KBM-7 (cell line): ENCODE data around the gene PLEKHG3.

Experiments used
- DNase-seq: peaks from one replicate; pipeline ENCODE4 v3.0.0-alpha.2; 2015
- in situ Hi-C: fragments of 300-500 bp; cut with MboI; formaldehyde crosslinking; loops from 2 replicates; pipeline ENCODE4 v1.14.3; 2020; ENCODE audit warnings: low sequenced_read_pairs, low pct_unique_long_range_greater_than_20kb, mixed read lengths

PLEKHG3 gene

GRCh38 chr14:64736271-64737169 is 32.3 kb downstream of the PLEKHG3 start:
- no peak for DNase-seq
- in situ Hi-C loops = no loop called here

GRCh38 chr14:64737391-64738280 is 33.4 kb downstream of the PLEKHG3 start:
- DNase-seq = no peak
- in situ Hi-C loops = no loop called here

- no peak for DNase-seq
- in situ Hi-C loops = no loop called here
Measured at GRCh38 chr14:64738281-64738804, 34.1 kb downstream of the PLEKHG3 start.

- in situ Hi-C loops = no loop called here
Measured at GRCh38 chr14:64741200-64741599, 37.0 kb downstream of the PLEKHG3 start.

GRCh38 chr14:64741961-64742360 is 37.7 kb downstream of the PLEKHG3 start:
- no peak for DNase-seq
- in situ Hi-C loops = no loop called here

More at GRCh38 chr14:64741200-64741599, 37.0 kb downstream of the PLEKHG3 start:
- no peak for DNase-seq

GRCh38 chr14:64743061-64743460 is 38.8 kb downstream of the PLEKHG3 start:
- in situ Hi-C loops = no loop called here
- no peak for DNase-seq

- no peak for DNase-seq
- in situ Hi-C loops = no loop called here
Measured at GRCh38 chr14:64745511-64746091, 41.4 kb downstream of the PLEKHG3 start.

- in situ Hi-C loops = no loop called here
- DNase-seq = no peak
Measured at GRCh38 chr14:64746298-64747250, 42.4 kb downstream of the PLEKHG3 start.

GRCh38 chr14:64747327-64747726 is 43.1 kb downstream of the PLEKHG3 start:
- in situ Hi-C loops = no loop called here
- no peak for DNase-seq

- in situ Hi-C loops = no loop called here
Measured at GRCh38 chr14:64748521-64748920, 44.3 kb downstream of the PLEKHG3 start.

GRCh38 chr14:64748995-64749714 is 44.9 kb downstream of the PLEKHG3 start:
- in situ Hi-C loops = no loop called here
- no peak for DNase-seq

More at GRCh38 chr14:64748521-64748920, 44.3 kb downstream of the PLEKHG3 start:
- no peak for DNase-seq

GRCh38 chr14:64752909-64753308 is 48.7 kb downstream of the PLEKHG3 start:
- in situ Hi-C loops = no loop called here
- DNase-seq = no peak

- DNase-seq = no peak
- in situ Hi-C loops = no loop called here
Measured at GRCh38 chr14:64753374-64753773, 49.1 kb downstream of the PLEKHG3 start.

- no peak for DNase-seq
- in situ Hi-C loops = no loop called here
Measured at GRCh38 chr14:64753999-64754398, 49.8 kb downstream of the PLEKHG3 start.

- no peak for DNase-seq
- in situ Hi-C loops = no loop called here
Measured at GRCh38 chr14:64754685-64755084, 50.5 kb downstream of the PLEKHG3 start.

- in situ Hi-C loops = no loop called here
- peak; percentile 70 for DNase-seq
Measured at GRCh38 chr14:64755781-64756221, 51.6 kb downstream of the PLEKHG3 start.

- in situ Hi-C loops = no loop called here
- no peak for DNase-seq
Measured at GRCh38 chr14:64756712-64757111, 52.5 kb downstream of the PLEKHG3 start.

- DNase-seq = no peak
- in situ Hi-C loops = no loop called here
Measured at GRCh38 chr14:64757601-64758000, 53.4 kb downstream of the PLEKHG3 start.
